ENCODE data around the gene CTDSP2. TPM values are rescaled to one million over a fixed set of nuclear protein-coding genes. Genes with fewer than 3 reads are reported as not detected.
"Not testable (repeated sequence)": the region's sequence is repeated elsewhere in the genome, so short reads cannot be mapped to it uniquely, and the experiment has no call there.

The CTDSP2 gene
- total RNA-seq, 4 donors from 2014 or later, result 87.5 to 196 (median 128) TPM

DNA sequence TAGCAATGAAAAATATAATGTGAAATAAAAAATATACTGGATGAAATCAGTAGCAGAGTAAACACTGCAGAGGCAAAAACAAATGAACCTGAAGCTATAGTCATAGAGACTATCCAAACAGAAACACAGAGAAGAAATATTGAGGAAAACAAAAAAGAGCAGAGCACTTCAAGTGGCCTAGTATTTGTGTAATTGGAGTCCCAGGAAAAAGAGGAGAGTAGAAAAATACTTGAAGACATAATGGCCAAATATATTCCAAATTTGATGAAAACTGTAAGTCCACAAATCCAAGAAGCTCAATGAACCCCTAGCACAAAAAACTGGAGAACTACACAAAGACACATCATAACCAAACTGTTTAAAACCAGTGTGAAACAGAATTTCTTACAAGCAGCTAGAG lies 37.2 kb upstream of the CTDSP2 start:
- no peak overlapping the region for H3K4me3 ChIP-seq

GRCh38 chr12:57883057-57883456 lies 36.5 kb upstream of the CTDSP2 start:
- H3K4me1 ChIP-seq, result peaks cover 0 to 14% (median 1%) of the 10 kb centered on the region in 4 donors
- H3K27me3 ChIP-seq, result no peaks in the 10 kb centered on the region
- H3K9me3 ChIP-seq, result no peaks in the 10 kb centered on the region
- no peaks in the 10 kb centered on the region for H3K36me3 ChIP-seq
- TF ChIP-seq, protein P1, sequence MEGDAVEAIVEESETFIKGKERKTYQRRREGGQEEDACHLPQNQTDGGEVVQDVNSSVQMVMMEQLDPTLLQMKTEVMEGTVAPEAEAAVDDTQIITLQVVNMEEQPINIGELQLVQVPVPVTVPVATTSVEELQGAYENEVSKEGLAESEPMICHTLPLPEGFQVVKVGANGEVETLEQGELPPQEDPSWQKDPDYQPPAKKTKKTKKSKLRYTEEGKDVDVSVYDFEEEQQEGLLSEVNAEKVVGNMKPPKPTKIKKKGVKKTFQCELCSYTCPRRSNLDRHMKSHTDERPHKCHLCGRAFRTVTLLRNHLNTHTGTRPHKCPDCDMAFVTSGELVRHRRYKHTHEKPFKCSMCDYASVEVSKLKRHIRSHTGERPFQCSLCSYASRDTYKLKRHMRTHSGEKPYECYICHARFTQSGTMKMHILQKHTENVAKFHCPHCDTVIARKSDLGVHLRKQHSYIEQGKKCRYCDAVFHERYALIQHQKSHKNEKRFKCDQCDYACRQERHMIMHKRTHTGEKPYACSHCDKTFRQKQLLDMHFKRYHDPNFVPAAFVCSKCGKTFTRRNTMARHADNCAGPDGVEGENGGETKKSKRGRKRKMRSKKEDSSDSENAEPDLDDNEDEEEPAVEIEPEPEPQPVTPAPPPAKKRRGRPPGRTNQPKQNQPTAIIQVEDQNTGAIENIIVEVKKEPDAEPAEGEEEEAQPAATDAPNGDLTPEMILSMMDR (IDR thresholded peaks at IDR 0.05), result no peak
- no peak for TF ChIP-seq POLR2A (IDR thresholded peaks at IDR 0.05)
- H3K4me3 ChIP-seq, result no peak overlapping the region
- DNase-seq, result no peak
- H3K27ac ChIP-seq, result peak overlapping the region in 2 of 4 donors; percentile 77 to 82

More for the DNA sequence above, 37.2 kb upstream of the CTDSP2 start:
- Histone ChIP-seq H3K36me3 (no peaks in the 10 kb centered on the region), H3K9me3 (no peaks in the 10 kb centered on the region), H3K27me3 (no peaks in the 10 kb centered on the region), H3K27ac (no peak overlapping the region), H3K4me1 (peaks cover 0 to 20% (median 5%) of the 10 kb centered on the region in 4 donors)
- TF ChIP-seq POLR2A (IDR thresholded peaks at IDR 0.05), result no peak
- TF ChIP-seq, protein P1 (IDR thresholded peaks at IDR 0.05), result no peak
- DNase-seq, result no peak

- Histone ChIP-seq H3K4me1 (peaks cover 0 to 10% (median 0%) of the 10 kb centered on the region in 4 donors), H3K4me3 (no peak overlapping the region), H3K27ac (peak overlapping the region in 2 of 4 donors; percentile 77 to 82), H3K36me3 (no peaks in the 10 kb centered on the region), H3K9me3 (no peaks in the 10 kb centered on the region), H3K27me3 (no peaks in the 10 kb centered on the region)
- peak in 1 of 2 donors; percentile 16 for TF ChIP-seq POLR2A (IDR thresholded peaks at IDR 0.05)
- TF ChIP-seq, protein P1 (IDR thresholded peaks at IDR 0.05), result no peak
- DNase-seq, result peak in 1 of 3 donors; percentile 17
Observed at GRCh38 chr12:57882575-57882974, 36.0 kb upstream of the CTDSP2 start.

DNA sequence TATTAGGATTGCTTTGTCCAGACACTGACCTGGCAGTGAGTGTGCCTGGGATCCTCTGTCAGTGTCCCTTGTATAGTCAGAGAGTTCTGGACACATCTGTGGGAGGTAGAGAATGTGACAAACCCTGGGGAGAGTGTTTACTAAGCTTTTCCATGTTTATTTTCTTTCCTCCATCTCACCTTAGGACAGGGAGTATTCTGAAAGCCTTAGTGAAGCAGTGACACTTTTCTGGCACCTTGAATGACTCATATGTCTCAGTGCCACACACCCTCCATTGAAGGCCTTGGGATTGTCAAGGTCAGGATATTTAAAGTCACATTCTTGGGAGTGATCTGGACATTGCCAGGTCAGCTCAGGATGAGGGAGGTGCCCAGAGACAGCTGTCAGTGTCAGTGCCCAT lies 34.9 kb upstream of the CTDSP2 start:
- TF ChIP-seq, protein P1 (IDR thresholded peaks at IDR 0.05), result no peak
- TF ChIP-seq POLR2A (IDR thresholded peaks at IDR 0.05), result no peak
- Histone ChIP-seq H3K4me3 (no peak overlapping the region), H3K27ac (peak overlapping the region in 3 of 4 donors; percentile 67 to 92 (median 82)), H3K9me3 (no peaks in the 10 kb centered on the region), H3K36me3 (no peaks in the 10 kb centered on the region), H3K4me1 (peaks cover 0 to 10% (median 0%) of the 10 kb centered on the region in 4 donors), H3K27me3 (no peaks in the 10 kb centered on the region)
- peak in 1 of 3 donors; percentile 78 for DNase-seq

DNA sequence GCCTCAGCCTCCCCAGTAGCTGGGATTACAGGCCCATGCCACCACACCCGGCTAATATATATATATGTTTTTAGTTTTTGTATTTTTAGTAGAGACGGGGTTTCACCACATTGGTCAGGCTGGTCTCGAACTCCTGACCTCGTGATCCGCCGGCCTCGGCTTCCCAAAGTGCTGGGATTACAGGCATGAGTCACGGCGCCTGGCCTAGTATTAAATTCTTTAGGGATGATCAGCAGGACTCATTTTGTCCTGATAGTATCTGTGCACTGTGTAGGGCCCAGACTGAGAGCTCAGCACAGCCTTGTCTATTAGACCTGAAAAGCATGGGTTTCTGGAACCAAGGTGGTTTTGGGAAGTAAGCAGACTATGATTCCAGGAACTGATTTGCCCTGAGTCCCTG lies 34.5 kb upstream of the CTDSP2 start:
- not testable (repeated sequence) for H3K4me3 ChIP-seq, H3K9me3 ChIP-seq, H3K36me3 ChIP-seq, H3K27me3 ChIP-seq, DNase-seq, H3K4me1 ChIP-seq
- H3K27ac ChIP-seq, result peak overlapping the region in 3 of 4 donors; percentile 67 to 92 (median 82)

DNA sequence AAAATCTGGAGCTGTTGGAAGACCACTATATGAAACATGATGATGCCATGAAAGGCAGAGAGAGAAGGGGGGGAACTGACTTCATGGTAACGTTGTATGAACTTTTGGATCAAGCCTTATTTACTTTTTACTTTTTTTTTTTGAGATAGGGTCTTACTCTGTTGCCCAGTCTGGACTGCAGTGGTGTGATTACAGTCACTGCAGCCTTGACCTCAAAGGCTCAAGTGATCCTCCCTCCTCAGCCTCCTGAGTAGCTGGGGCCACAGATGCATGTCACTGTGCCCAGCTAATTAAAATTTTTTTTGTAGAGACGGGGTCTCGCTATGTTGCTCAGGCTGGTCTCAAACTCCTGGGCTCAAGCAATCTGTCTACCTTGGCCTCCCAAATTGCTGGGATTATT lies 31.3 kb upstream of the CTDSP2 start:
- H3K9me3 ChIP-seq, result no peaks in the 10 kb centered on the region

More for the DNA sequence above, 31.3 kb upstream of the CTDSP2 start:
- no peaks in the 10 kb centered on the region for H3K27me3 ChIP-seq
- no peaks in the 10 kb centered on the region for H3K36me3 ChIP-seq
- no peak overlapping the region for H3K4me3 ChIP-seq
- DNase-seq, result peak in 1 of 3 donors; percentile 3
- no peak overlapping the region for H3K27ac ChIP-seq
- TF ChIP-seq, protein P1 (IDR thresholded peaks at IDR 0.05), result no peak
- no peak for TF ChIP-seq POLR2A (IDR thresholded peaks at IDR 0.05)
- peaks cover 0 to 10% (median 0%) of the 10 kb centered on the region in 4 donors for H3K4me1 ChIP-seq
